ENCODE data around the gene RAD23B.

GRCh38 chr9:107351382-107352045, 68.4 kb downstream of the RAD23B start:
- no peak for TF ChIP-seq CTCF (IDR thresholded peaks at IDR 0.05; ENCODE audit: insufficient read depth, low read length)
- TF ChIP-seq SPI1 (IDR thresholded peaks at IDR 0.05; ENCODE audit: borderline replicate concordance, low read depth): no peak
- TF ChIP-seq POLR2AphosphoS5 (IDR thresholded peaks at IDR 0.05; ENCODE audit: low read depth): no peak
- TF ChIP-seq REST (IDR thresholded peaks at IDR 0.05; ENCODE audit: insufficient replicate concordance, low read depth): no peak

Measured in HL-60 (cell line).